ENCODE data around the gene PTMS.
A peak's percentile ranks its signal among the peaks of the same experiment; 100 is the strongest.

The PTMS gene

DNA sequence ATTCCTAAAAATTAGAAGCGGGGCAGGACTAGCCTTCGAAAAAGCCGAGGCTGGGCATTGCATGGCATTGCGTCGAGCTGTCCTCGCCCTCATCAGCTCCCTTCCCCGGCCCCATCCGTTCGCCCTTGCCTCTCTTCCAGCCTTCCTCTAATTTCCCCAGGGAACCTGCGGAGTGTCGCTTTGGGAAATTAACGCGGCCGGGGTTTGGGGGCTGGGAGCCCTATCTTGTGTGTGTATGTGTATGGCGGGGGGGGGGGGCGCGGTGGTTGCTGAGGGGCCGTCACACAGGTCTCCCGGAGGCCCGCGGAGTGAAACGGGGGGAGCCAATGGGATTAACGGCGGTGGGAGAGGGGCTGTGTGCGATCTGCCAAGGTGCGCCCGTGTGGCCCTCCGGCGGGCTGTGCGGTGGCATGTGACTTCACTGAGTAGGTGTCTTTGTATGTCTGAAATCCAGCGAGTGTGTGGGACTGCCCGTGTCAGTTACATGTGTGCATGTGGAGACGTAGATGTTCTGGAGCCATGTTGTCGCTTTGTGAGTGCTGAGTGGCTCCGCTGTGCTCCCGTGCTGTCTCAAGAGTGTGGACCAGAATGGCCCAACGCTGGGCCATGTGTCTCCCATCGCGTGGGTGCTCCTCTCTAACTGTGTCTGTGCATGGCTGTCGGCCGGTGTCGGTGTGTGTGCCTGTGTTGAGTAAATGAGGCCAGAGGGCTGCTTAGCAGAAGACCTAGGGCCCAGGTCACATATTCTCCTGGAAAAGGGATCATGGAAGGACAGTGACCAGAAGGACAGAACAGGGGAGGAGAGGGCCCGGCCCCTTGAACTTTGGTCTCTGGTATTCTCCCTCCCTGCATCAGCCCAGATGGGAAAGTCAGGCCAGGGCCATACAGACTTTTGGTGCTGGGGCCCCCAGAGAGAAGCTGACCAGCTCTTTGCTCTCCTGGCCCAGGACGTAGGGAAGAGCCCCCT, 1.5 kb downstream of the PTMS start (continued):
- TF ChIP-seq, protein P1, sequence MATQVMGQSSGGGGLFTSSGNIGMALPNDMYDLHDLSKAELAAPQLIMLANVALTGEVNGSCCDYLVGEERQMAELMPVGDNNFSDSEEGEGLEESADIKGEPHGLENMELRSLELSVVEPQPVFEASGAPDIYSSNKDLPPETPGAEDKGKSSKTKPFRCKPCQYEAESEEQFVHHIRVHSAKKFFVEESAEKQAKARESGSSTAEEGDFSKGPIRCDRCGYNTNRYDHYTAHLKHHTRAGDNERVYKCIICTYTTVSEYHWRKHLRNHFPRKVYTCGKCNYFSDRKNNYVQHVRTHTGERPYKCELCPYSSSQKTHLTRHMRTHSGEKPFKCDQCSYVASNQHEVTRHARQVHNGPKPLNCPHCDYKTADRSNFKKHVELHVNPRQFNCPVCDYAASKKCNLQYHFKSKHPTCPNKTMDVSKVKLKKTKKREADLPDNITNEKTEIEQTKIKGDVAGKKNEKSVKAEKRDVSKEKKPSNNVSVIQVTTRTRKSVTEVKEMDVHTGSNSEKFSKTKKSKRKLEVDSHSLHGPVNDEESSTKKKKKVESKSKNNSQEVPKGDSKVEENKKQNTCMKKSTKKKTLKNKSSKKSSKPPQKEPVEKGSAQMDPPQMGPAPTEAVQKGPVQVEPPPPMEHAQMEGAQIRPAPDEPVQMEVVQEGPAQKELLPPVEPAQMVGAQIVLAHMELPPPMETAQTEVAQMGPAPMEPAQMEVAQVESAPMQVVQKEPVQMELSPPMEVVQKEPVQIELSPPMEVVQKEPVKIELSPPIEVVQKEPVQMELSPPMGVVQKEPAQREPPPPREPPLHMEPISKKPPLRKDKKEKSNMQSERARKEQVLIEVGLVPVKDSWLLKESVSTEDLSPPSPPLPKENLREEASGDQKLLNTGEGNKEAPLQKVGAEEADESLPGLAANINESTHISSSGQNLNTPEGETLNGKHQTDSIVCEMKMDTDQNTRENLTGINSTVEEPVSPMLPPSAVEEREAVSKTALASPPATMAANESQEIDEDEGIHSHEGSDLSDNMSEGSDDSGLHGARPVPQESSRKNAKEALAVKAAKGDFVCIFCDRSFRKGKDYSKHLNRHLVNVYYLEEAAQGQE (tag by site-specific recombination; IDR thresholded peaks at IDR 0.05): no peak
- 0 out of 2 replicates have a peak, but pooled peaks have one; percentile 27 for TF ChIP-seq ZNF366 (tag by site-specific recombination; conservative IDR thresholded peaks at IDR 0.05)
- peak; percentile 8; the same call in 1 of the 2 replicates for TF ChIP-seq ZBTB20 (tag by site-specific recombination; IDR thresholded peaks at IDR 0.05)
- TF ChIP-seq GLIS2 (tag by site-specific recombination; IDR thresholded peaks at IDR 0.05): peak; percentile 60
- no peak for TF ChIP-seq ZNF654 (tag by site-specific recombination; IDR thresholded peaks at IDR 0.05; ENCODE audit: low read depth)
- TF ChIP-seq ZNF274 (IDR thresholded peaks at IDR 0.05; ENCODE audit: low read length): no peak
- TF ChIP-seq ZNF274 (tag by site-specific recombination; IDR thresholded peaks at IDR 0.05; ENCODE audit: borderline replicate concordance): no peak
- TF ChIP-seq, protein P2, sequence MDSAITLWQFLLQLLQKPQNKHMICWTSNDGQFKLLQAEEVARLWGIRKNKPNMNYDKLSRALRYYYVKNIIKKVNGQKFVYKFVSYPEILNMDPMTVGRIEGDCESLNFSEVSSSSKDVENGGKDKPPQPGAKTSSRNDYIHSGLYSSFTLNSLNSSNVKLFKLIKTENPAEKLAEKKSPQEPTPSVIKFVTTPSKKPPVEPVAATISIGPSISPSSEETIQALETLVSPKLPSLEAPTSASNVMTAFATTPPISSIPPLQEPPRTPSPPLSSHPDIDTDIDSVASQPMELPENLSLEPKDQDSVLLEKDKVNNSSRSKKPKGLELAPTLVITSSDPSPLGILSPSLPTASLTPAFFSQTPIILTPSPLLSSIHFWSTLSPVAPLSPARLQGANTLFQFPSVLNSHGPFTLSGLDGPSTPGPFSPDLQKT (IDR thresholded peaks at IDR 0.05; ENCODE audit: borderline replicate concordance, low read depth, low read length): no peak
- no peak for TF ChIP-seq SCRT2 (tag by site-specific recombination; IDR thresholded peaks at IDR 0.05)
- TF ChIP-seq ZBTB8A (tag by site-specific recombination; IDR thresholded peaks at IDR 0.05): peak; percentile 95
- 0 out of 2 replicates have a peak, but pooled peaks have one; percentile 32 for TF ChIP-seq ZBTB7A (tag by site-specific recombination; IDR thresholded peaks at IDR 0.05; ENCODE audit: low read depth)
- TF ChIP-seq ZNF645 (tag by site-specific recombination; IDR thresholded peaks at IDR 0.05): no peak
- TF ChIP-seq, protein P3, sequence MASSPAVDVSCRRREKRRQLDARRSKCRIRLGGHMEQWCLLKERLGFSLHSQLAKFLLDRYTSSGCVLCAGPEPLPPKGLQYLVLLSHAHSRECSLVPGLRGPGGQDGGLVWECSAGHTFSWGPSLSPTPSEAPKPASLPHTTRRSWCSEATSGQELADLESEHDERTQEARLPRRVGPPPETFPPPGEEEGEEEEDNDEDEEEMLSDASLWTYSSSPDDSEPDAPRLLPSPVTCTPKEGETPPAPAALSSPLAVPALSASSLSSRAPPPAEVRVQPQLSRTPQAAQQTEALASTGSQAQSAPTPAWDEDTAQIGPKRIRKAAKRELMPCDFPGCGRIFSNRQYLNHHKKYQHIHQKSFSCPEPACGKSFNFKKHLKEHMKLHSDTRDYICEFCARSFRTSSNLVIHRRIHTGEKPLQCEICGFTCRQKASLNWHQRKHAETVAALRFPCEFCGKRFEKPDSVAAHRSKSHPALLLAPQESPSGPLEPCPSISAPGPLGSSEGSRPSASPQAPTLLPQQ (tag by site-specific recombination; IDR thresholded peaks at IDR 0.05): no peak
- no peak for TF ChIP-seq ZXDB (tag by site-specific recombination; IDR thresholded peaks at IDR 0.05)
- no peak for TF ChIP-seq FEZF1 (tag by site-specific recombination; IDR thresholded peaks at IDR 0.05)
- TF ChIP-seq ZNF121 (tag by site-specific recombination; IDR thresholded peaks at IDR 0.05): no peak
- 0 out of 2 replicates have a peak, but pooled peaks have one; percentile 53 for TF ChIP-seq REPIN1 (tag by site-specific recombination; IDR thresholded peaks at IDR 0.05; ENCODE audit: low read depth)
- no peak for TF ChIP-seq ZBTB48 (tag by site-specific recombination; IDR thresholded peaks at IDR 0.05)
- no peak for TF ChIP-seq ZNF169 (tag by site-specific recombination; IDR thresholded peaks at IDR 0.05)
- peak; percentile 84 for TF ChIP-seq EGR2 (tag by site-specific recombination; IDR thresholded peaks at IDR 0.05; ENCODE audit: low read depth)
- peak; percentile 36; the same call in 1 of the 2 replicates for TF ChIP-seq SP7 (tag by site-specific recombination; IDR thresholded peaks at IDR 0.05)
- TF ChIP-seq SETDB1 (IDR thresholded peaks at IDR 0.05; ENCODE audit: insufficient read length, low read length): no peak
- no peak for TF ChIP-seq ZNF544 (tag by site-specific recombination; IDR thresholded peaks at IDR 0.05)
- peak; percentile 65; the same call in 1 of the 2 replicates for TF ChIP-seq GLIS1 (tag by site-specific recombination; IDR thresholded peaks at IDR 0.05)
- no peak for TF ChIP-seq ZNF132 (tag by site-specific recombination; IDR thresholded peaks at IDR 0.05; ENCODE audit: borderline replicate concordance)
- TF ChIP-seq ZNF629 (tag by site-specific recombination; IDR thresholded peaks at IDR 0.05): no peak
- peak; percentile 26; the same call in 1 of the 2 replicates for TF ChIP-seq ZFP37 (tag by site-specific recombination; IDR thresholded peaks at IDR 0.05)
- TF ChIP-seq ZNF792 (tag by site-specific recombination; IDR thresholded peaks at IDR 0.05): no peak
